HepG2 (cell line): ENCODE results near the gene HNRNPF.
"Not testable (repeated sequence)": the region's sequence is repeated elsewhere in the genome, so short reads cannot be mapped to it uniquely, and the experiment has no call there.

Experiments used
- CHD2 ChIP-seq: IDR thresholded peaks from 2 replicates; pipeline ENCODE4 v1.6.1; 2011; ENCODE audit warnings: low read depth, low read length, improper control_type of control experiment
- POGZ ChIP-seq: sonication (generic); formaldehyde crosslinking; IDR thresholded peaks from 2 replicates; pipeline ENCODE4 v1.4.0; 2020; ENCODE audit warnings: mild to moderate bottlenecking, missing genetic modification reagents
- SCMH1 ChIP-seq: sonication (generic); formaldehyde crosslinking; IDR thresholded peaks from 2 replicates; pipeline ENCODE4 v1.9.0; 2021; ENCODE audit warnings: missing genetic modification reagents, mild to moderate bottlenecking, borderline replicate concordance

GRCh38 chr10:43446219-43447017, 37.4 kb upstream of the HNRNPF start:
- TF ChIP-seq POGZ (CRISPR knock-in tag); SCMH1 (CRISPR knock-in tag); CHD2: not testable (repeated sequence)
